ENCODE results near the gene CACUL1. TPM values are rescaled to one million over a fixed set of nuclear protein-coding genes. Genes with fewer than 3 reads are reported as not detected.
"Not testable (repeated sequence)": the region's sequence is repeated elsewhere in the genome, so short reads cannot be mapped to it uniquely, and the experiment has no call there.

Gene CACUL1
- total RNA-seq, 1 donor from 2014 or later: 32.8 TPM

DNA sequence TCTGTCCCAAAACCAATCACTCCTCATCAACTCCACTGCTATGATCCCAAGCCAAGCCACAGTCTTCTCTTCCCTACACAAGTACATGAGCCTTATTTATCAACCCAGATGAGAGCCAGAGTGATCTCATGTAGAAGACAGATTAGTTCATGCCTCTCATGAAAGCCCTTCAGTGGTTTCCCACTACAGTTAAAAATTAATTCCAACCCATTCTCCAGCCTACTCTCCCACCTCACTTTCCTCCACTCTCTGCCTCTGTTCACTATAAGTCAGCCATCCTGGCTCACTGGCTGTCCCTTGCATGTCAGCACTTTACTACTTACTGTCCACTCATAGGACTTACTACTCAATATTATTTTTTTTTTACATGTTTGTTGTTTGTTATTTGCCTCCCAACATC lies 67.3 kb downstream of the CACUL1 start:
- DNase-seq (ENCODE audit: low read depth): peak; percentile 35

- no peak for DNase-seq (ENCODE audit: low read depth)
These were observed 72.2 kb downstream of the CACUL1 start for GRCh38 chr10:118682533-118682932.

- no peak for DNase-seq (ENCODE audit: low read depth)
These were observed 74.6 kb downstream of the CACUL1 start for GRCh38 chr10:118680197-118680596.

- no peak for DNase-seq (ENCODE audit: low read depth)
These were observed 80.4 kb downstream of the CACUL1 start for GRCh38 chr10:118674226-118674919.

DNA sequence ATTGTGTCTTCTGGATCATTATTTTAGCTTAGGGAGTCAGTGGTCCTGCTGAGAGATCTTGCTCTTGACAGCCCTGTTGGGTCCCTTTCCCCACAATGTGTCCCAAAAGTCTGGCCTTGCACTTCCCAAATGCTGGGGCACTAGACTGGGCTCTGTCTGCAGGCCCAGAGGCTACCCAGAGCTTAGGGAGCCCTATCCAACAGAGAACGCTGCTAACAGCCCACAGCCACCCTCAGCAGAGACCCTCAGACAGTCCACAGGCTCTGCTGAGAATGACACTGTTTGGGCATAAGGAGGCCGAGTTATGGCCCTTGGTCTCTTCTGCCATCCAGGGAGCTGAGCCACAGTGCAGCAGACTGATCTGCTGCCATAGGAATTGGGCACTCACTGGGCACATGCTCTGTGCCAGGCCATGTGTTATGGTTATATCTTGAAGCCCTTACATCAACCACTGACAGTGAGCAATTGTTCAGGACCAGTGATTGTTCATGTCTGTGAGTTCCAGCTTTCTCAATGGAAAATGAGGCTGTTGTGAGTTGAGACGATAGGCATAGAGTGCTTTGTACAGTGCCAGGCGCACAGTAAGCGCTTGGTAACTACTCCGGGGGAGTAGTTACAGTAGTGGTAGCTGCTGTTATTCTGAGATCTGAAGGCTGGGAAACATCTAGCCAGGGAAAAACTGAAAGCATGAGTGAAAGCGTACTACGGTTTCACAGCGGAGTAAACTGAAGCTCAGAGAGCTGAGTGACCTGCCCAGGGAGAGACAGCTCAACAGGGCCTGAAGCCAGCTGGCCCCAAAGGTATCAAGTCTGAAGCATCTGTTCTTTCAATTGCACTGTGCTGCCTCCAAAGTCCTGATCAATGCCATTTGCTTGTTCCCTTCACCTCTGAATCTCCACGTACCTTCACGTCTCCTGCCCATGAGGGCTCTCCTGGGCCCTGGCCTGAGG lies 81.7 kb downstream of the CACUL1 start:
- no peak for DNase-seq (ENCODE audit: low read depth)

DNA sequence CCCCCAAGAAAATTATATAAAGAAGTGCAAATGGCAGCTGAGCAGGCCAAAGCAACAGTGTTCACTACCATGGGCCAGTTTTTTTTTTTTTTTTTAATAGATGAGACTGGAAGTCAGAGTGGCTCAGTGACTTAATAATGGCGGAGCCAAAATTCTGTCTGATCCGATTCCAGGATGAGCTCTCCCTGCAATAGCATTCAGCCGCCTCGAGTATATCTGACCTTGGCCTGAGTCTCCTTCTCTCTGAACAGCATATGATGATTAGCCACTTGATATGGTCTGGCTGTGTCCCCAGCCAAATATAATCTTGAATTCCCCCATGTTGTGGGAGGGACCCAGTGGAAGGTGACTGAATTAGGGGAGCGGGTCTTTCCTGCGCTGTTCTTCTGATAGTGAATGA lies 82.6 kb downstream of the CACUL1 start:
- no peak for DNase-seq (ENCODE audit: low read depth)

- DNase-seq (ENCODE audit: low read depth): not testable (repeated sequence)
These were observed 83.5 kb downstream of the CACUL1 start for GRCh38 chr10:118671221-118671620.

DNA sequence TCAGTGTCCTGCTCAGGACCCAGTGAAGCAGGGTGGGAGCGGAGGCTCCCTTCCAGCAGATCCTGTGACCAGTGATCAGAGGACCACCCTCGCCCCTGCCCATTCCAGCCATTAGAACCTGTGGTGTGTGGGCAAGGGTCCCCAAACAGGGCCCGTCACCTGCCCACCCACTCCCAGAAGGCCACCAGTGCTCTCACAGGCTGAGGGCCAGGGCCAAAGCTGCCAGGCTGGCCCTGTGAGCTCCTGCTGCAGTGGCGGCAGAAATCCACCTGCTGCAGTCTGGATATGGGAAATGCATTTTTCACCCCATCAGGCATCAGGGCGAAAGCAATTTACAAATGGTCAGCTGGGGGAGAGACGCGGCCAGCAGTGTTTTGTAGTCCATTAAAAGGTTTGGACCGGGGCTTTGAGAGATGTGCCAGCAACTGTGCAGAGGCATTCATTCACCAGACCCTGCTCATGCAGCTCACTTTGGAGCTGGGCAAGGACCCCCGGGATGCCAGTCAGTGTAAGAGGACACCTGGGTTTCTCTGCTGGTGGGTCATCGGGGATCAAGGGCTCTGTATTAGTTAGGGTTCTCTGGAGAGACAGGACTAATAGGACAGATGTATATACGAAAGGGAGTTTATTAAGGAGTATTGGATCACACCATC lies 84.2 kb downstream of the CACUL1 start:
- no peak for DNase-seq (ENCODE audit: low read depth)

- DNase-seq (ENCODE audit: low read depth): no peak
These were observed 84.9 kb downstream of the CACUL1 start for GRCh38 chr10:118669835-118670234.

- no peak for DNase-seq (ENCODE audit: low read depth)
These were observed 85.6 kb downstream of the CACUL1 start for GRCh38 chr10:118669020-118669791.

- DNase-seq (ENCODE audit: low read depth): no peak
These were observed 86.4 kb downstream of the CACUL1 start for GRCh38 chr10:118668228-118668952.

GRCh38 chr10:118667732-118668131 lies 87.0 kb downstream of the CACUL1 start:
- no peak for DNase-seq (ENCODE audit: low read depth)

DNA sequence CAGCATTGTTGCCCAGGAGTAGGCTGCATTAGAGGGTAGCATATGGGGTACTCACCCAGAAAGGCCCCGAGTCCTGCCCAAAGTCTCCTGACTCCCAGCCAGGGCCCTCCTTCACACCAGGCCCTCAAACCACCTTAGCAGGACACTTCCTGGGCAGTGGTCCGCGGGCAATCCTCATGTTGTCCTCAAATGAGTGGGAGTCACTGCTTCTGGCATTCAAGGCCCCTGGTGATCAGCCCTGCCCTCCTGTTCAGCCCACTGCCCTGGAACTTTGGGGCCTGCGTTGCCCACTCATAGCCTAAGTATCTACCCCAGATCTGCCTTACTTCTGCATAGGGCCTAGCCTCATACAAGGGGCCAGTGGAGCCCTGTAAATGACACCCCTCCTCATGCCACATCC lies 88.4 kb downstream of the CACUL1 start:
- DNase-seq (ENCODE audit: low read depth): no peak

DNA sequence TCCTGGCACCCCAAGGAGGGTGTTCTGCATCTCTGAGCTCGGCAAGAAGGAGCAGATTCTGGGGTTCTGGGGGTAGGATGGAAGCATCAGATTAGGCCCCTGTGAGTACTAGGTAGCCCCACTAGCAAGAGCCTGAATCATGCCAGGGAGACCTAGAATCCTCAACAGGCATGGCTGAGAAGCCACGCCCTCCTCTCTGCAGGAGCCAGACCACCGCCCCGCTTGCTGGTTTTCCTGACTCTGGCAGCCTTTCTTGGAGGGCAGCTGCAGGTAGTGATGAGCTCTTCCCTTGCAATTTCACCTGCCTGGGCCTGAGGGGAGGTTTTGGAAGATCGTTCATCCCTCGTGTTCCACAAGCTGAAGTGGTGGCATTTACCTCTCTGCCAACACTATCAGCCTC lies 90.4 kb downstream of the CACUL1 start:
- DNase-seq (ENCODE audit: low read depth): no peak

DNA sequence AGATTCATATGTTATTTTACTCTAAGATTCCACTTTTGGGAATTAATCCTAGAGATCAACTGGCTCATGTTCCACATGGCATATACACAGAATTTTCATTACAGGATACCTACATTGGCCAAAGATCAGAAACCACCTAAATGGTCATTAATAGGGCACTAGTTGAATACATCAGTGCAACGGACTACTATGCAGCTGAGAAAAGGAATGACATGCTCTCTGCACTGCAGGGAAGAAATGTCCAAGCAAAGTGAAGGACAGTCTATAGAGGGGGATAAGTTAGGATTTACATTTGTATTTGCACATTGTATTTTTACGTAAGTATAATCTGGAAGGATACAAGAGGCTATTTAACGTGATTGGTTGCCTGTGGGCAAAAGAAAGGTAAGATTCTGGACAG lies 91.6 kb downstream of the CACUL1 start:
- no peak for DNase-seq (ENCODE audit: low read depth)

GRCh38 chr10:118662228-118663035 lies 92.3 kb downstream of the CACUL1 start:
- no peak for DNase-seq (ENCODE audit: low read depth)

- no peak for DNase-seq (ENCODE audit: low read depth)
These were observed 96.0 kb downstream of the CACUL1 start for GRCh38 chr10:118658762-118659161.

- not testable (repeated sequence) for DNase-seq (ENCODE audit: low read depth)
These were observed 96.6 kb downstream of the CACUL1 start for GRCh38 chr10:118658168-118658567.

GRCh38 chr10:118645294-118645693 lies 109.5 kb downstream of the CACUL1 start:
- DNase-seq (ENCODE audit: low read depth): not testable (repeated sequence)

DNA sequence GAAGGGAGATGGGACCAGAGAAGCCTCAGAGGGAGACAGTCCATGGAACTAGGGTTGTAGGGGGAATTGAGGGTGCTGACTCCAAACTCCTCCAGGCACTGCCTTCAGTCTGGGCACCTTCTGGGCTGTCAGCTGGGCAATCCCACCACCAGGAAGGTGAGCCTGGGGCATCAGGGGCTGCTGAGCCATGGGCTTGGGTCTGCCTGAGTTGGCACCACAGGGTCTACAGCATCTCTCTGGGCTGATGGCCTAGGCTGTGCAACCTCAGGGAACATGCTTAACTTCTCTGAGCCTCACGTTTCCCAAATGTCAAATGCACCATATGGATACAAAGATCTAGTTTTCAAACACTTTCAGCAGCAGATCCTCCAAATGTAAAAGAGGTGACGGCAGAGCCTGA lies 112.5 kb downstream of the CACUL1 start:
- no peak for DNase-seq (ENCODE audit: low read depth)

Data from renal cortical epithelial cell (primary cell).